ENCODE data around the gene NFXL1.
"Not testable (repeated sequence)": the region's sequence is repeated elsewhere in the genome, so short reads cannot be mapped to it uniquely, and the experiment has no call there.

DNA sequence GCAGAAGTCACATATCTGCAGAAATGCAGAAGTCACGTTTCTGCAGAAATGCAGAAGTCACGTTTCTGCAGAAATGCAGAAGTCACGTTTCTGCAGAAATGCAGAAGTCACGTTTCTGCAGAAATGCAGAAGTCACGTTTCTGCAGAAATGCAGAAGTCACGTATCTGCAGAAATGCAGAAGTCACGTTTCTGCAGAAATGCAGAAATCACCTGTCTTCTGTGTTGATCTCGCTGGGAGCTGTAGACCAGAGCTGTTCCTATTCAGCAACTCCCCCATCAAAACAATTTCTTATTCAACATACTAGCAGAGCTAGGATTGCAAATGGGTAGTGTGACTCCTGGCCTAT is 8.9 kb upstream of the NFXL1 start:
- not testable (repeated sequence) for TF ChIP-seq BHLHE40 (IDR thresholded peaks at IDR 0.05; ENCODE audit: low read depth, low read length); JUN (IDR thresholded peaks at IDR 0.05); RCOR1 (IDR thresholded peaks at IDR 0.05; ENCODE audit: low read depth, low read length); EP300 (IDR thresholded peaks at IDR 0.05); EHMT2 (IDR thresholded peaks at IDR 0.05; ENCODE audit: low read depth); MAX (IDR thresholded peaks at IDR 0.05); KDM1A (IDR thresholded peaks at IDR 0.05; ENCODE audit: low read depth); CEBPB (IDR thresholded peaks at IDR 0.05)
- TF ChIP-seq, protein P1, sequence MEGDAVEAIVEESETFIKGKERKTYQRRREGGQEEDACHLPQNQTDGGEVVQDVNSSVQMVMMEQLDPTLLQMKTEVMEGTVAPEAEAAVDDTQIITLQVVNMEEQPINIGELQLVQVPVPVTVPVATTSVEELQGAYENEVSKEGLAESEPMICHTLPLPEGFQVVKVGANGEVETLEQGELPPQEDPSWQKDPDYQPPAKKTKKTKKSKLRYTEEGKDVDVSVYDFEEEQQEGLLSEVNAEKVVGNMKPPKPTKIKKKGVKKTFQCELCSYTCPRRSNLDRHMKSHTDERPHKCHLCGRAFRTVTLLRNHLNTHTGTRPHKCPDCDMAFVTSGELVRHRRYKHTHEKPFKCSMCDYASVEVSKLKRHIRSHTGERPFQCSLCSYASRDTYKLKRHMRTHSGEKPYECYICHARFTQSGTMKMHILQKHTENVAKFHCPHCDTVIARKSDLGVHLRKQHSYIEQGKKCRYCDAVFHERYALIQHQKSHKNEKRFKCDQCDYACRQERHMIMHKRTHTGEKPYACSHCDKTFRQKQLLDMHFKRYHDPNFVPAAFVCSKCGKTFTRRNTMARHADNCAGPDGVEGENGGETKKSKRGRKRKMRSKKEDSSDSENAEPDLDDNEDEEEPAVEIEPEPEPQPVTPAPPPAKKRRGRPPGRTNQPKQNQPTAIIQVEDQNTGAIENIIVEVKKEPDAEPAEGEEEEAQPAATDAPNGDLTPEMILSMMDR (IDR thresholded peaks at IDR 0.05) = not testable (repeated sequence)
- TF ChIP-seq, protein P2, sequence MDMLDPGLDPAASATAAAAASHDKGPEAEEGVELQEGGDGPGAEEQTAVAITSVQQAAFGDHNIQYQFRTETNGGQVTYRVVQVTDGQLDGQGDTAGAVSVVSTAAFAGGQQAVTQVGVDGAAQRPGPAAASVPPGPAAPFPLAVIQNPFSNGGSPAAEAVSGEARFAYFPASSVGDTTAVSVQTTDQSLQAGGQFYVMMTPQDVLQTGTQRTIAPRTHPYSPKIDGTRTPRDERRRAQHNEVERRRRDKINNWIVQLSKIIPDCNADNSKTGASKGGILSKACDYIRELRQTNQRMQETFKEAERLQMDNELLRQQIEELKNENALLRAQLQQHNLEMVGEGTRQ (IDR thresholded peaks at IDR 0.05) = not testable (repeated sequence)
